NB4 (cell line): Measurements from ENCODE around the gene NEK11.

Source experiments
- CTCF ChIP-seq: IDR thresholded peaks from one replicate; pipeline ENCODE4 v1.5.1; 2012; ENCODE audit warnings: low read depth, low read length
- MAX ChIP-seq: IDR thresholded peaks from 2 replicates; pipeline ENCODE4 v1.6.1; 2011; ENCODE audit warnings: low read depth, low read length
- POLR2A ChIP-seq: IDR thresholded peaks from 2 replicates; pipeline ENCODE4 v1.6.1; 2011; ENCODE audit warnings: mild to moderate bottlenecking; ENCODE audit not compliant: insufficient read length; ENCODE audit errors: extremely low read depth

- TF ChIP-seq POLR2A (no peak), CTCF (peak; percentile 25), MAX (no peak)
Observed at GRCh38 chr3:131047582-131047981, 20.9 kb downstream of the NEK11 start.
